ENCODE data around the gene CDC42BPA. TPM values are rescaled to one million over a fixed set of nuclear protein-coding genes. Genes with fewer than 3 reads are reported as not detected.

Gene CDC42BPA
- total and polyA plus RNA-seq, 5 donors, result 12.9 to 38.0 (median 36.5) TPM

GRCh38 chr1:227318853-227319607 is 738 bp upstream of the CDC42BPA start:
- intact Hi-C loops (cut with DNase I), result loop anchor here in 1 of 4 donors (10.0 kb wide), 1 partner anchor 116 kb away; no protein-coding TSS in a partner anchor
- H3K27me3 ChIP-seq (ENCODE audit: control insufficient read depth, insufficient read depth), result no peaks in the 10 kb centered on the region
- 8% methylated on average over 30 of the region's 30 CpGs for WGBS
- H3K9me3 ChIP-seq (ENCODE audit: control insufficient read depth, low read length), result peaks cover 2% of the 10 kb centered on the region
- peak; percentile 50 to 56 for ATAC-seq
- H3K27ac ChIP-seq (ENCODE audit: low read length), result peak overlapping the region; percentile 98
- H3K4me3 ChIP-seq (ENCODE audit: low read length), result peak overlapping the region; percentile 88
- H3K4me1 ChIP-seq (ENCODE audit: control insufficient read depth, insufficient read depth, low read length), result no peaks in the 10 kb centered on the region
- DNase-seq, result peak; percentile 44 to 74 (median 65)

- intact Hi-C loops (cut with DNase I), result loop anchor here in 1 of 4 donors (10.0 kb wide), 1 partner anchor 117 kb away; no protein-coding TSS in a partner anchor
- no peaks in the 10 kb centered on the region for H3K27me3 ChIP-seq (ENCODE audit: control insufficient read depth, insufficient read depth)
- peak in 2 of 3 donors; percentile 31 to 76 for DNase-seq
Observed at GRCh38 chr1:227317523-227318015, 723 bp downstream of the CDC42BPA start.

GRCh38 chr1:227317011-227317451 is 1.3 kb downstream of the CDC42BPA start:
- no peaks in the 10 kb centered on the region for H3K27me3 ChIP-seq (ENCODE audit: control insufficient read depth, insufficient read depth)
- intact Hi-C loops (cut with DNase I), result loop anchor here in 1 of 4 donors (10.0 kb wide), 1 partner anchor 118 kb away; no protein-coding TSS in a partner anchor
- H3K27ac ChIP-seq (ENCODE audit: low read length), result no peak overlapping the region
- H3K4me3 ChIP-seq (ENCODE audit: low read length), result peak overlapping the region; percentile 88
- H3K9me3 ChIP-seq (ENCODE audit: control insufficient read depth, low read length), result no peaks in the 10 kb centered on the region
- whole genome bisulfite sequencing, result 6% methylated on average over 6 of the region's 6 CpGs
- ATAC-seq (no peak), DNase-seq (no peak)
- peaks cover 4% of the 10 kb centered on the region for H3K4me1 ChIP-seq (ENCODE audit: control insufficient read depth, insufficient read depth, low read length)

More at GRCh38 chr1:227317523-227318015, 723 bp downstream of the CDC42BPA start:
- Histone ChIP-seq H3K9me3 (ENCODE audit: control insufficient read depth, low read length) (no peaks in the 10 kb centered on the region), H3K4me3 (ENCODE audit: low read length) (peak overlapping the region; percentile 88), H3K4me1 (ENCODE audit: control insufficient read depth, insufficient read depth, low read length) (peaks cover 2% of the 10 kb centered on the region), H3K27ac (ENCODE audit: low read length) (peak overlapping the region; percentile 98)
- WGBS, result under 1% methylated on average over 30 of the region's 30 CpGs
- ATAC-seq, result peak in 1 of 2 donors; percentile 5

GRCh38 chr1:227316456-227316855 is 1.8 kb downstream of the CDC42BPA start:
- intact Hi-C loops (cut with DNase I), result loop anchor here in 1 of 4 donors (10.0 kb wide), 1 partner anchor 118 kb away; no protein-coding TSS in a partner anchor
- no peaks in the 10 kb centered on the region for H3K27me3 ChIP-seq (ENCODE audit: control insufficient read depth, insufficient read depth)
- ATAC-seq, result no peak
- no peaks in the 10 kb centered on the region for H3K9me3 ChIP-seq (ENCODE audit: control insufficient read depth, low read length)
- DNase-seq, result no peak
- peak overlapping the region; percentile 88 for H3K4me3 ChIP-seq (ENCODE audit: low read length)
- H3K4me1 ChIP-seq (ENCODE audit: control insufficient read depth, insufficient read depth, low read length), result peaks cover 4% of the 10 kb centered on the region
- H3K27ac ChIP-seq (ENCODE audit: low read length), result no peak overlapping the region

- WGBS, result 9% methylated on average over 7 of the region's 7 CpGs
- Histone ChIP-seq H3K9me3 (ENCODE audit: control insufficient read depth, low read length) (no peaks in the 10 kb centered on the region), H3K4me3 (ENCODE audit: low read length) (peak overlapping the region; percentile 88), H3K27me3 (ENCODE audit: control insufficient read depth, insufficient read depth) (no peaks in the 10 kb centered on the region), H3K4me1 (ENCODE audit: control insufficient read depth, insufficient read depth, low read length) (peaks cover 4% of the 10 kb centered on the region), H3K27ac (ENCODE audit: low read length) (peak overlapping the region; percentile 45)
- ATAC-seq (peak in 1 of 2 donors; percentile 45), DNase-seq (peak in 1 of 3 donors; percentile 28)
- intact Hi-C loops (cut with DNase I), result loop anchor here in 1 of 4 donors (10.0 kb wide), 1 partner anchor 119 kb away; no protein-coding TSS in a partner anchor
Observed at GRCh38 chr1:227315629-227316346, 2.5 kb downstream of the CDC42BPA start.

GRCh38 chr1:227314014-227314848 is 4.1 kb downstream of the CDC42BPA start:
- WGBS, result 38% methylated on average over 6 of the region's 6 CpGs
- intact Hi-C loops (cut with DNase I), result loop anchor here in 1 of 4 donors (10.0 kb wide), 1 partner anchor 121 kb away; no protein-coding TSS in a partner anchor
- H3K4me1 ChIP-seq (ENCODE audit: control insufficient read depth, insufficient read depth, low read length), result peaks cover 6% of the 10 kb centered on the region
- ATAC-seq (no peak), DNase-seq (no peak)
- no peak overlapping the region for H3K27ac ChIP-seq (ENCODE audit: low read length)
- no peaks in the 10 kb centered on the region for H3K27me3 ChIP-seq (ENCODE audit: control insufficient read depth, insufficient read depth)
- peak overlapping the region; percentile 60 for H3K4me3 ChIP-seq (ENCODE audit: low read length)
- no peaks in the 10 kb centered on the region for H3K9me3 ChIP-seq (ENCODE audit: control insufficient read depth, low read length)

- intact Hi-C loops (cut with DNase I), result loop anchor here in 1 of 4 donors (10.0 kb wide), 1 partner anchor 122 kb away; no protein-coding TSS in a partner anchor
- H3K27me3 ChIP-seq (ENCODE audit: control insufficient read depth, insufficient read depth), result no peaks in the 10 kb centered on the region
- DNase-seq (no peak), ATAC-seq (no peak)
- H3K9me3 ChIP-seq (ENCODE audit: control insufficient read depth, low read length), result no peaks in the 10 kb centered on the region
- peaks cover 6% of the 10 kb centered on the region for H3K4me1 ChIP-seq (ENCODE audit: control insufficient read depth, insufficient read depth, low read length)
- WGBS, result 82% methylated on average over 6 of the region's 6 CpGs
- no peak overlapping the region for H3K4me3 ChIP-seq (ENCODE audit: low read length)
- peak overlapping the region; percentile 17 for H3K27ac ChIP-seq (ENCODE audit: low read length)
Observed at GRCh38 chr1:227312361-227313025, 5.8 kb downstream of the CDC42BPA start.

GRCh38 chr1:227311389-227312001 is 6.8 kb downstream of the CDC42BPA start:
- DNase-seq (no peak), ATAC-seq (no peak)
- Histone ChIP-seq H3K4me3 (ENCODE audit: low read length) (no peak overlapping the region), H3K9me3 (ENCODE audit: control insufficient read depth, low read length) (no peaks in the 10 kb centered on the region), H3K27ac (ENCODE audit: low read length) (no peak overlapping the region), H3K4me1 (ENCODE audit: control insufficient read depth, insufficient read depth, low read length) (peaks cover 6% of the 10 kb centered on the region), H3K27me3 (ENCODE audit: control insufficient read depth, insufficient read depth) (no peaks in the 10 kb centered on the region)
- WGBS, result 80% methylated on average over 4 of the region's 4 CpGs
- intact Hi-C loops (cut with DNase I), result loop anchor here in 1 of 4 donors (10.0 kb wide), 1 partner anchor 123 kb away; no protein-coding TSS in a partner anchor

GRCh38 chr1:227308367-227309336 is 9.6 kb downstream of the CDC42BPA start:
- 78% methylated on average over 6 of the region's 6 CpGs for WGBS
- Histone ChIP-seq H3K27me3 (ENCODE audit: control insufficient read depth, insufficient read depth) (no peaks in the 10 kb centered on the region), H3K9me3 (ENCODE audit: control insufficient read depth, low read length) (no peaks in the 10 kb centered on the region), H3K4me1 (ENCODE audit: control insufficient read depth, insufficient read depth, low read length) (peaks cover 6% of the 10 kb centered on the region), H3K27ac (ENCODE audit: low read length) (no peak overlapping the region), H3K4me3 (ENCODE audit: low read length) (no peak overlapping the region)
- DNase-seq (no peak), ATAC-seq (peak in 1 of 2 donors; percentile 40)
- intact Hi-C loops (cut with DNase I), result no loop called here
